ENCODE results near the gene HDAC4.

Gene HDAC4

GRCh38 chr2:239065537-239065936 is 335.3 kb downstream of the HDAC4 start:
- DNase-seq (no peak), ATAC-seq (replicated peaks) (no peak)
- peaks cover 33% of the 10 kb centered on the region for H3K36me3 Mint-ChIP-seq (ENCODE audit: insufficient read depth)
- no peaks in the 10 kb centered on the region for H3K27me3 Mint-ChIP-seq
- H3K27ac Mint-ChIP-seq, result no peak overlapping the region
- no peaks in the 10 kb centered on the region for H3K9me3 Mint-ChIP-seq
- H3K4me1 Mint-ChIP-seq (ENCODE audit: low read depth in 2 of 2), result peaks cover 3 to 5% of the 10 kb centered on the region in 2 donors
- no peak overlapping the region for H3K4me3 Mint-ChIP-seq

DNA sequence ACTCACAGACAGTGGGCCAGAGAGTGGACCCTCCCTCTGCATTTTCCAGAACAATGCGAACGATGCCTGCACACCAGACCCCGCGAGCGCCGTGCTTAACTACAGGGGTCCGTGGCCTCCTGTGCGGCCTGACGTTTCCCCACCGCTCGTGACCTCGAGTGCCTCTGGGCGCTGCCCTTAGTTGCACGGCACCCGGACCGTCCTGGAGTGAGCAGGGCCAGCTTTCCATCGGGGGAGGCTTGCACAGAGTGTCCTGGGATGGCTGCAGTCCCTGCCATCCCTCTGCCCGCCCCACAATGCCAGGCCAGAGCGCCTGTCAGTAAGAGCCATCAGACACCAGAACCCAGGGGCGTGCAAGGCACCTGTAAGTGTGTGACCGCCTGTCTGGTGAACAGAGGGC is 335.9 kb downstream of the HDAC4 start:
- DNase-seq (no peak), ATAC-seq (replicated peaks) (no peak)
- peaks cover under 1 to 3% of the 10 kb centered on the region in 2 donors for H3K4me1 Mint-ChIP-seq (ENCODE audit: low read depth in 2 of 2)
- H3K27me3 Mint-ChIP-seq, result no peaks in the 10 kb centered on the region
- H3K9me3 Mint-ChIP-seq, result no peaks in the 10 kb centered on the region
- H3K36me3 Mint-ChIP-seq (ENCODE audit: insufficient read depth), result peaks cover 35% of the 10 kb centered on the region
- H3K27ac Mint-ChIP-seq, result no peak overlapping the region
- no peak overlapping the region for H3K4me3 Mint-ChIP-seq

GRCh38 chr2:239064253-239064652 is 336.6 kb downstream of the HDAC4 start:
- H3K9me3 Mint-ChIP-seq, result no peaks in the 10 kb centered on the region
- no peak for DNase-seq
- peaks cover 37% of the 10 kb centered on the region for H3K36me3 Mint-ChIP-seq (ENCODE audit: insufficient read depth)
- no peak for ATAC-seq (replicated peaks)
- no peak overlapping the region for H3K27ac Mint-ChIP-seq
- peaks cover 0 to 2% of the 10 kb centered on the region in 2 donors for H3K4me1 Mint-ChIP-seq (ENCODE audit: low read depth in 2 of 2)
- H3K4me3 Mint-ChIP-seq, result no peak overlapping the region
- H3K27me3 Mint-ChIP-seq, result no peaks in the 10 kb centered on the region

DNA sequence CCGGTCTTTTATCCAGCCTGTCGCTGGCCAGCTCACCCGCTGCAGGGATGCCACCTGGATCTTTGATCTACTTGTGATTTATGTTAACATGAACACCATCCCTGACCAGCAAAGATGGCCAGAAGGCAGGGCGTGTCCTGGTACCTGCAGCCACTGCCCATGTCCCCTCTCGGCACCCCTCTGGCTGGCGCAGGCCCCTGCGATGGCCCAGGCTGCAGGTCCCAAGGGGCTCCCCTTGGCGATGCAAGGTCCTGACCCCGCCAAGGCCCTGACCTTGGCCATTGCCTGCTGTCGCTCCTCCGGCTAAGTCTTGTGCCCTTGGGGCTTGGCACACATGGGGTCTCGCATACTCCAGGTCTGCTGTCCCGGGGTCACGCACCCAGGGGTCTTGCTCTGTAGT is 338.1 kb downstream of the HDAC4 start:
- no peak for ATAC-seq (replicated peaks)
- H3K4me3 Mint-ChIP-seq, result no peak overlapping the region
- H3K36me3 Mint-ChIP-seq (ENCODE audit: insufficient read depth), result peaks cover 37% of the 10 kb centered on the region

DNA sequence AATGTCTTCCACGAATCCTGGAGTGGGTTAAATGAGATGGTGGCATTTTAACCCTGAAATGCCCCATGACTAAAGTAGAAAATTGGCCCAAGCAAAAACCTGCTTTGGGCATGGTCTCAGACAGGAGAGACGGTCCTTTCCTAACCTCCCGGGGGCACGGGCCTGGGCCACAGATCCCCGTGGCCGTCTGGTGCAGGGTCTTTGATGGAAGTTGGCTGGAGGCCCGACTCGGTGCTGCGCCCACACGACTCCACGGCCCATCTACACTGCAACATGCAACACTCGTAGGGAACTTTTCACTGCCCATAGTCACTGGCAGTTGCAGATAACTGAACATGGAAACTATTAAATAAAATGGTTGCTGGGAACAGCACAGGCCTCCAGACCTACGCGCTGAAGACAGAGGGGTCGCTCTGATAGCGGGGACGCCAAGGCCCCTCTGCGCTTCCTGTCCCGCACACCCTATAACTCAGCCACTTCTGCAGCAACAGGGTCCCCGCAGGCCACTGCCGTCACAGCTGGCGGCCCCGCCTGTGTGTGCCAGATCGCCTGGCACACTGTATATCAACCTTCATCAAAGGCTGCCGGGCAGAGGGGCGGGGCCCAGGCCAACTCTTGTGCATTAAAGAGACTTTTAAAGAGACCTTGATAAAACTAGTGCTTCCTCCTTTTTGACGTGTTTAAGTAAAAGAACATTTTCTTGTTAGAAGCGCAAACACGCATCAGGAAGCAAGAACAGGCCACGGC is 338.8 kb downstream of the HDAC4 start:
- no peak overlapping the region for H3K27ac Mint-ChIP-seq
- ATAC-seq (replicated peaks), result no peak
- H3K4me3 Mint-ChIP-seq, result no peak overlapping the region
- H3K9me3 Mint-ChIP-seq, result no peaks in the 10 kb centered on the region
- H3K36me3 Mint-ChIP-seq (ENCODE audit: insufficient read depth), result peaks cover 37% of the 10 kb centered on the region
- no peaks in the 10 kb centered on the region for H3K27me3 Mint-ChIP-seq
- no peaks in the 10 kb centered on the region for H3K4me1 Mint-ChIP-seq (ENCODE audit: low read depth in 2 of 2)
- DNase-seq, result no peak

More for the DNA sequence above, 338.1 kb downstream of the HDAC4 start:
- no peaks in the 10 kb centered on the region for H3K27me3 Mint-ChIP-seq
- H3K27ac Mint-ChIP-seq, result peak overlapping the region in 1 of 2 donors; percentile 86
- H3K9me3 Mint-ChIP-seq, result no peaks in the 10 kb centered on the region
- H3K4me1 Mint-ChIP-seq (ENCODE audit: low read depth in 2 of 2), result no peaks in the 10 kb centered on the region
- no peak for DNase-seq

- peak overlapping the region in 1 of 2 donors; percentile 84 for H3K27ac Mint-ChIP-seq
- no peak for ATAC-seq (replicated peaks)
These were observed 339.6 kb downstream of the HDAC4 start for GRCh38 chr2:239061121-239061666.

GRCh38 chr2:239060676-239061075 is 340.1 kb downstream of the HDAC4 start:
- peak overlapping the region in 1 of 2 donors; percentile 84 for H3K27ac Mint-ChIP-seq

More at GRCh38 chr2:239061121-239061666, 339.6 kb downstream of the HDAC4 start:
- no peak overlapping the region for H3K4me3 Mint-ChIP-seq
- H3K27me3 Mint-ChIP-seq, result no peaks in the 10 kb centered on the region
- H3K36me3 Mint-ChIP-seq (ENCODE audit: insufficient read depth), result peaks cover 34% of the 10 kb centered on the region
- no peaks in the 10 kb centered on the region for H3K9me3 Mint-ChIP-seq
- DNase-seq, result no peak
- no peaks in the 10 kb centered on the region for H3K4me1 Mint-ChIP-seq (ENCODE audit: low read depth in 2 of 2)

GRCh38 chr2:239059854-239060253 is 341.0 kb downstream of the HDAC4 start:
- H3K36me3 Mint-ChIP-seq (ENCODE audit: insufficient read depth), result peaks cover 35% of the 10 kb centered on the region
- ATAC-seq (replicated peaks) (no peak), DNase-seq (no peak)
- no peaks in the 10 kb centered on the region for H3K9me3 Mint-ChIP-seq
- H3K4me3 Mint-ChIP-seq, result no peak overlapping the region
- no peak overlapping the region for H3K27ac Mint-ChIP-seq
- H3K4me1 Mint-ChIP-seq (ENCODE audit: low read depth in 2 of 2), result peaks cover 0 to 3% of the 10 kb centered on the region in 2 donors
- no peaks in the 10 kb centered on the region for H3K27me3 Mint-ChIP-seq

More at GRCh38 chr2:239060676-239061075, 340.1 kb downstream of the HDAC4 start:
- peaks cover 0 to 3% of the 10 kb centered on the region in 2 donors for H3K4me1 Mint-ChIP-seq (ENCODE audit: low read depth in 2 of 2)
- no peaks in the 10 kb centered on the region for H3K9me3 Mint-ChIP-seq
- H3K4me3 Mint-ChIP-seq, result no peak overlapping the region
- H3K27me3 Mint-ChIP-seq, result no peaks in the 10 kb centered on the region
- ATAC-seq (replicated peaks) (no peak), DNase-seq (no peak)
- H3K36me3 Mint-ChIP-seq (ENCODE audit: insufficient read depth), result peaks cover 35% of the 10 kb centered on the region

GRCh38 chr2:239058766-239059165 is 342.1 kb downstream of the HDAC4 start:
- no peaks in the 10 kb centered on the region for H3K9me3 Mint-ChIP-seq
- peaks cover 34% of the 10 kb centered on the region for H3K36me3 Mint-ChIP-seq (ENCODE audit: insufficient read depth)
- no peak overlapping the region for H3K27ac Mint-ChIP-seq
- no peaks in the 10 kb centered on the region for H3K27me3 Mint-ChIP-seq
- no peak for ATAC-seq (replicated peaks)
- no peak for DNase-seq
- no peak overlapping the region for H3K4me3 Mint-ChIP-seq
- peaks cover 0 to 3% of the 10 kb centered on the region in 2 donors for H3K4me1 Mint-ChIP-seq (ENCODE audit: low read depth in 2 of 2)

DNA sequence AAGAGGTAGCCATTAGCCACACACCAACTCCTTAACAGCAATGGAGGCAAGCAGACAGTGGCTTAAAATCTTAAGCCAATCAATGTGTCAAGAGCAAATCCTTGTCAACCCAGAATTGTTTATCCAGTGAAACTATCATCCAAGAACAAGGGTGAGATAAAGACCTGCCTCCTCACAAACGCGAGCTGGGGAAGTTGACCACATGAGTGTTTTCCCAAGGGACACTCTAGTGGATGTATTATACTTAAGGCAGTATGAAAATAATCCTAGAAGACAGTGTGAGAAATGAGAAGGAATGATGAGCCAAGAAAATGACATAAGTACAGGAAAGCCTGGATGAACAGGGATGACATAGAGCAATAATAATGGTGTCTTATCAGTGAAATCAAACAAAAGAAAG is 343.3 kb downstream of the HDAC4 start:
- H3K4me1 Mint-ChIP-seq (ENCODE audit: low read depth in 2 of 2), result peaks cover 0 to 3% of the 10 kb centered on the region in 2 donors
- peaks cover 34% of the 10 kb centered on the region for H3K36me3 Mint-ChIP-seq (ENCODE audit: insufficient read depth)
- no peaks in the 10 kb centered on the region for H3K9me3 Mint-ChIP-seq
- H3K27ac Mint-ChIP-seq, result no peak overlapping the region
- DNase-seq (no peak), ATAC-seq (replicated peaks) (no peak)
- H3K27me3 Mint-ChIP-seq, result no peaks in the 10 kb centered on the region
- H3K4me3 Mint-ChIP-seq, result no peak overlapping the region

- H3K36me3 Mint-ChIP-seq (ENCODE audit: insufficient read depth), result peaks cover 36% of the 10 kb centered on the region
- H3K4me3 Mint-ChIP-seq, result no peak overlapping the region
- no peaks in the 10 kb centered on the region for H3K27me3 Mint-ChIP-seq
- no peak overlapping the region for H3K27ac Mint-ChIP-seq
- no peak for DNase-seq
- no peaks in the 10 kb centered on the region for H3K9me3 Mint-ChIP-seq
- peaks cover 0 to 3% of the 10 kb centered on the region in 2 donors for H3K4me1 Mint-ChIP-seq (ENCODE audit: low read depth in 2 of 2)
- no peak for ATAC-seq (replicated peaks)
These were observed 344.2 kb downstream of the HDAC4 start for GRCh38 chr2:239056611-239057010.

DNA sequence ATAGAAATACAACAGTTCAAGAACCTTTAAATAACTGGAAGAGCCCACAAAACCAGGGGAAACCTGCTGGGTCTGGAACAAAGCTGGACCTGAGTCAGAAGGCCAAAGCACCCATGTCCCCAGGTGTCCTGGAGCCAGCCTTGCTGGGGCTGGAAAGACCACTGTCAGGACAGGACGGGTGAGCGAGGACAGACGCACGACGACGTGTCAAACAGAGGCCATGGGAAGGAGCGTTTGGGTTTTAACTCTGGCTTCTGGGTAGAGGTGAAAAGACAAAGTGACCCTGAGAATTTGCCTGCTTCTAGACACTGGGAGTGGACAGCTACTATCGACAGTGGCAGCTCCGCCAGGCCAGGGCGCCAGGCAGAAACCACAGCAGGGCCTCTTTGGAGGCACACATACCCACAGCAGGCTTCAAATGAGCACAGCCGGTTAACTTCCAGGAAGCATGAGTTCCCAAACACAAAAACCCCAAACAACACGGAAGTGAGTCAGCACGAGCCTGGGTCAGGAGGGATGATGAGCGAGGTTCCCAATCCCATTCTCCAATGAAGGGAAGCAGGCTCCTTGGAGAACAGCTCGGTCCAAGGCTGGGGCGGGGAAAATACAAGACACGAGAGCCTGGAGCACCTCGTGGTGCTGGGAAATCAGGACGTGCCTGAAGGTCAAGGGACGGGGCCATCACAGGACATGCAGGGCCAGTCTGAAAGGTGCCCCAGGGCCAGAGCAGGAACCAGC is 344.9 kb downstream of the HDAC4 start:
- no peaks in the 10 kb centered on the region for H3K9me3 Mint-ChIP-seq
- H3K27me3 Mint-ChIP-seq, result no peaks in the 10 kb centered on the region
- H3K4me1 Mint-ChIP-seq (ENCODE audit: low read depth in 2 of 2), result peaks cover 0 to 3% of the 10 kb centered on the region in 2 donors
- no peak overlapping the region for H3K4me3 Mint-ChIP-seq
- ATAC-seq (replicated peaks) (no peak), DNase-seq (no peak)
- H3K27ac Mint-ChIP-seq, result peak overlapping the region; percentile 41 to 79
- peaks cover 36% of the 10 kb centered on the region for H3K36me3 Mint-ChIP-seq (ENCODE audit: insufficient read depth)

DNA sequence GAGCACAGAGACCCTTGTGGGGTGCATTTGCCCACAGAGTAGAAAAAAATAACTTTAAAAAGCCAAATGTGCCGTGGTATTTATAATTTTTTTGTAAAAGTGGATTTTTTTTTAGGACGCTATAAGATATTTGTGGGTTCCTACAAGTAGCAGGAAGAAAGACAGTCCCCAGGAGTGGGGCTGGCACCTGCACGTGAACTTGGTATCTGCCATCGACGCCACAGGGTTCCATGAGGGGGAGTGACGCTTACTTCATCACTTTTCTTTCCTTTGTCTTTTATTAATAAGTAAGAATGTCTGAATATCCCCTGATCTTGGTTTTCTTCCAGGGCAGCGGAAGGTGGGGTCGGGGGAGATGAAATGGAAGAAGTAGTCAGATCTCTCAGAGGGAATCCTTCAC is 345.9 kb downstream of the HDAC4 start:
- ATAC-seq (replicated peaks), result no peak
- Mint-ChIP-seq H3K4me3 (no peak overlapping the region), H3K27ac (peak overlapping the region in 1 of 2 donors; percentile 9)

More for the DNA sequence above, 345.9 kb downstream of the HDAC4 start:
- peaks cover 0 to 3% of the 10 kb centered on the region in 2 donors for H3K4me1 Mint-ChIP-seq (ENCODE audit: low read depth in 2 of 2)
- H3K9me3 Mint-ChIP-seq, result no peaks in the 10 kb centered on the region
- peaks cover 33% of the 10 kb centered on the region for H3K36me3 Mint-ChIP-seq (ENCODE audit: insufficient read depth)
- no peak for DNase-seq
- H3K27me3 Mint-ChIP-seq, result no peaks in the 10 kb centered on the region
